ENCODE data around the gene PATE1. TPM values are rescaled to one million over a fixed set of nuclear protein-coding genes. Genes with fewer than 3 reads are reported as not detected.

PATE1 gene
- total RNA-seq, 1 donor from 2014 or later = not detected

- DNase-seq (ENCODE audit: low spot score) = no peak
Measured at GRCh38 chr11:125790825-125791224, 44.7 kb downstream of the PATE1 start.

- DNase-seq (ENCODE audit: low spot score) = no peak
Measured at GRCh38 chr11:125797641-125798040, 51.6 kb downstream of the PATE1 start.

Other genes starting within 250 kb of the PATE1 start
- 108 TPM for gene EI24, start 176.8 kb upstream of the PATE1 start, total RNA-seq
- gene STT3A, start 153.4 kb upstream of the PATE1 start, total RNA-seq = 138 TPM
- gene CHEK1, start 121.1 kb upstream of the PATE1 start, total RNA-seq = 2.8 TPM
- gene ACRV1, start 65.4 kb upstream of the PATE1 start, total RNA-seq = not detected
- 0.23 TPM for gene PATE2, start 32.5 kb downstream of the PATE1 start, total RNA-seq
- gene PATE3, start 41.8 kb downstream of the PATE1 start, total RNA-seq = not detected
- not detected for gene PATE4, start 87.0 kb downstream of the PATE1 start, total RNA-seq
- gene HYLS1, start 141.4 kb downstream of the PATE1 start, total RNA-seq = 2.7 TPM
- 14.8 TPM for gene PUS3, start 156.9 kb downstream of the PATE1 start, total RNA-seq
- gene DDX25, start 158.2 kb downstream of the PATE1 start, total RNA-seq = not detected
- gene VSIG10L2, start 199.8 kb downstream of the PATE1 start, total RNA-seq = 0.75 TPM